NCI-H748 treated with DMSO at 0.1 percent for 48 hours (cell line): ENCODE results near the gene CRYBG1.
"Not testable (repeated sequence)": the region's sequence is repeated elsewhere in the genome, so short reads cannot be mapped to it uniquely, and the experiment has no call there.

Experiments
- DNase-seq: peaks from one replicate; lab custom pipeline; 2025; lab: John Stamatoyannopoulos, UW

Gene CRYBG1

DNA sequence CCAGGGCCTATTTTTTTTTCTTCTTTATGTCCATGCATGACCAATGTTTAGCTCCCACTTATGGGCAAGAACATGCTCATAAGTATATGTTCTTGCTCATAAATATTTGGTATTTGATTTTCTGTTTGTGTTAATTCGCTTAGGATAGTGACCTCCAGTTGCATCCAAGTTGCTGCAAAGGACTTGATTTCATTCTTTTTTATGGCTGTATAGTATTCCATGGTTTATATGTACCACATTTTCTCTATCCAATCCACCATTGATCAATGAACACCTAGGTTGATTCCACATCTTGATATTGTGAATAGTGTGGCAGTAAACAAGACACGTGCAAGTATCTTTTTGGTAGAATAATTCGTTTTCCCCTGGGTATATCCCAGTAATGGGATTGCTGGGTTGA lies 190.6 kb downstream of the CRYBG1 start:
- DNase-seq, result no peak

DNA sequence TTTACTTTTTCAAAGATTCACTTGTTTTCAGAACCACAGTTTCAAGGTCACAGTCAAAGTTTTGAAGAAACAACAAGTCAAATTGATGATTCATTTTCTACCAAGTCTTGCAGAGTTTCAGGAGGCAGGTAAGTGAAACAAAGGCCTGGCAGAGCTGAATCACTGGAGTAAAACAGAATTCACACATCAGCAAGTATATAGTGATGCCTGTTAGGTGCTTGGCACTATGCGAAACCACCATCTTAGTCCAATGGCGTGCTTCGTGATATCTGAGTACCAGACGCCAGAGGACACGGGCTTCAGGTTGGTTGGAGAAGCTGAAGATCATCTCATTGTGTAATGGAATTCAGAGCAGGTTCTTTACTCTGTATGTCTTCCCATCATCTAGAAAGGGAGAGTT lies 192.9 kb downstream of the CRYBG1 start:
- no peak for DNase-seq

DNA sequence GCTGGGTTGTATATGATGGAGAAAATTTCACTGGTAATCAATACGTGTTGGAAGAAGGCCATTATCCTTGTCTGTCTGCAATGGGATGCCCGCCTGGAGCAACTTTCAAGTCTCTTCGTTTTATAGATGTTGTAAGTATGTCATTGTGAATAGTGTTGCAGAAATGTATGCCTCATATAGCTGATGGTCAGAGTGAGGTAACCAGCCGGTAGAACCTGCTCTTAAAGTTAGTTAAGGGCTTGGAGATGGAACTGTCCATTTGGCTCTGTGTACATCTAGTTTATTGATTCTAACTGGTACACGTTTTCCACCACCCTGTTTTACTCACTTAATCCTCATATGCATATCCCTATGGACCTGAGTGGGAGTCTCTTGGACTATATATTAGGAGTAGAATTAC lies 195.2 kb downstream of the CRYBG1 start:
- DNase-seq, result no peak

DNA sequence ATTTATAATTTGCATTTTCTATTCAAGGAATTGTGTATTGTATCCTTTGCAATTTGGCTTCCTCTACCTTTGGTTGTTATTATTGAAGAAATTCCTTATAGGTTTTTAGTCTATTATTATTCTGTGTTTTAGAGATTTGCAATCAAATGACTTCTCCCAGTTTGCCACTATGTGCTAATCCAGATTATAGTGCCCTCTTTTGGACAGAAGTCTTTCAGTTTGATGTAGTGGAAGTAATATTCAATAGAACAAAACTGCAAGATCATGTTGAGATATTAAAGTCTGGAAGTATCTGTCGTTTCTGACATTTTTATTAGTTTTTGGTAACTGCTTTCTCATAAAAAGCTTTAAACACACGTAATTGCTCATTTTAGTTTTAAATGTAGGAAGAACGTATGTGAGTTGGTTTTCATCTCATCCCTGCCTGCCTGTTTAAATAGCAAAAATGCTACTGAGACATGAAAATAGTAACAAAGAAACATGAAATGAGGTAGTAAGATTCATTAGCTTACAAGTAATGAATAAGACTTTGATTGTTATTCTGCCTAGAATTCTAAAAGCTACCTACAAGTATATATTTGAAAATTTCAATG lies 195.9 kb downstream of the CRYBG1 start:
- peak; percentile 12 for DNase-seq

DNA sequence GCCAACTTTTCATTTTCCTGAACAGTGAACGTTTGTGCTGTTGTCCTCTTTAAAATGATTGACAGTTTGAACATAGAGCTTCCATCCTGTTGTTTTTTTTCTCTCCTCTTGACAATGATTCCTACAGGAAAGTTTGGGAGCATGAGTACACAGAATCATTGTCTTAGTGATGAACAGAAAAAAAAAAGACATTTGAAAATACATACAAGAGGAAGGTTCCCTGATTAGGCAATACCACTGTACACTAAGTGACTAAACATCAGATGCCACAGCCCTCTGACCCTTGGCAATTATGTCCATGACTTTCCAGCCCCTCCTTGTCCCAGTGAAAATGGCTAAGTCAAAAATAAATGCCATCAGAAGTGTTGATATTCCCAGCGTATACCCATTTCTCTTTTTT lies 197.3 kb downstream of the CRYBG1 start:
- no peak for DNase-seq

DNA sequence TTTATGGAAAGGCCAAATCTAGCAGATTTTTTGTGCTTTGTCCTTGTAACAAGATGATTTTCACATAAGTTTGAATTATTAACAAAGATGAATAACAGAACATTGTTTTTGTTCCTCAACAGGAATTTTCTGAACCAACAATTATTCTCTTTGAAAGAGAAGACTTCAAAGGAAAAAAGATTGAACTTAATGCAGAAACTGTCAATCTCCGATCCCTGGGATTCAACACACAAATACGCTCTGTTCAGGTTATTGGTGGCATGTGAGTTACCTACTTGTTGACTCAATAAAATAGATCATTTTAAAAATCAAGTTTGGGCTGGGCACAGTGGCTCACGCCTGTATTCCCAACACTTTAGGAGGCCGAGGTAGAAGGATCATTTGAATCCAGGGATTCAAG lies 197.8 kb downstream of the CRYBG1 start:
- DNase-seq, result no peak

DNA sequence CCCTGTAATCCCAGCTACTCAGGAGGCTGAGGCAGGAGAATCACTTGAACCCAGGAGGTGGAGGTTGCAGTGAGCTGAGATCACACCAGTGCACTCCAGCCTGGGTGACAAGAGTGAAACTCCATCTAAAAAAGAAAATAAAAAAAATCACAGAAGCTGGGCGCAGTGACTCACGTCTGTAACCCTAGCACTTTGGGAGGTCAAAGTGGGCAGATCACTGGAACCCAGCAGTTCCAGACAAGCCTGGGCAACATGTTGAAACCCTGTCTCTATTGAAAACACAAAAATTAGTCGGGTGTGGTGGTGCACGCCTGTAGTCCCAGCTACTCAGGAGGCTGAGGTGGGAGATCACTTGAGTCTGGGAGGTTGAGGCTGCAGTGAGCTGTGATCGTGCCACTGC lies 199.1 kb downstream of the CRYBG1 start:
- DNase-seq, result not testable (repeated sequence)

DNA sequence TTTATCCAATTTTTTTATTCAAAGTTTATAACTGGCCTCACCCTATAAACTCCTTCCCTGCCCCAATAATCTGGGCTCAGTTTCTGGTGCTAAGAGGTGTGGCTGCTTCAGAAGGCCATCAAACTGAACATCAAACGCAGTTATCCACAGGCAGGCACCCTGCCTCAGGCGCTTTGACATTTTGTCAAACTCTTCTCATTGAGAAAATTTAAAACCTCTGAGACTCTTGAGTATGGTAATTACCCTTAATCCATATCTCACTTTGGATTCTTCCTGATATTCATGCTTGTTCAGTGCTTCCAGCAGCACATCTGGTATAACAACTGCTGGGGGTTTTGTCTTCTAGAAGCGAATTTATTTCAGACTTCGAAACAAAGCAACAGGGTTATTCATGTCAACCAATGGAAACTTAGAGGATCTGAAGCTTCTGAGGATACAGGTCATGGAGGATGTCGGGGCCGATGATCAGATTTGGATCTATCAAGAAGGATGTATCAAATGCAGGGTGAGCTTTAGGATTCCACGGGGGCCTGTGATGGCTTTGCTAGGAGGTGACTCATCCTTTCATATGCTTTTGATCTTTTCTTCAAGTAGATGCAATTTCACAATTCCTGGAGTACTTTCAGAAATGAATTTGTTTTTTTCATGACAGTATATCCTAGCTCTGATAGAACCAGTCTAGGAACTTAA lies 200.6 kb downstream of the CRYBG1 start:
- no peak for DNase-seq

DNA sequence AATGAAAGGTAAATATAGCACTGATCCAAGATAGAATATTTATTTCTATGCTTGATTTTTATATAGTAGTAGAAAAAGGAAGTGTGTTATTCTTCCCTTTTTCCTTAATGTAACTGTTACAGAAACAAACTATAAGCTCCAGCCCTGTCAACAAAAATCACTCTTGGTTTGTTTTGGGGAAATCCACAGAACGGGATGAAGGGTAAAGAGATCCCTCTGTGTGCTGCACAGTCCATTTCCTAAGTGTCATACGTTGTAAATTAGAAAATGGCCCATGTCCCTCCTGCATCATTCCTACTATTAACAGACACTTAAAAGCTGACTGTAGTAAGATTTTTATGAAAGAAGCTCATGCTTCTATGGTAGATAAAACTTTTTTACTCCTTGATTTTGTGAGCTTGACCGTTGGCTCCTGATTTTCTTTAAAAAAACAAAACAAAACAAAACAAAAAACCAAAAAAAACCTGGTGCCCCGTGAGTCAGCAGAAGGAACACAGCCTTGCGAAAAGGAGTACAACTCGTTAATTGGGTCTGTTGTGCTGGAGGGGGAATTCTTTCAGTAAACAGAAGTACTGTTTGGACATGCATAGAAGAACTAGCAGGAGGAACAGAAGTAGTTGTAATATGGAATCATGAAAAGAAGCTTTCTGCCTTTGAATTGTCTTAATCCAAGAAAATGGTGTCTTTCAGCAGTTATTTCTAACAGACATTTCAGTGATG lies 201.3 kb downstream of the CRYBG1 start:
- DNase-seq, result no peak

DNA sequence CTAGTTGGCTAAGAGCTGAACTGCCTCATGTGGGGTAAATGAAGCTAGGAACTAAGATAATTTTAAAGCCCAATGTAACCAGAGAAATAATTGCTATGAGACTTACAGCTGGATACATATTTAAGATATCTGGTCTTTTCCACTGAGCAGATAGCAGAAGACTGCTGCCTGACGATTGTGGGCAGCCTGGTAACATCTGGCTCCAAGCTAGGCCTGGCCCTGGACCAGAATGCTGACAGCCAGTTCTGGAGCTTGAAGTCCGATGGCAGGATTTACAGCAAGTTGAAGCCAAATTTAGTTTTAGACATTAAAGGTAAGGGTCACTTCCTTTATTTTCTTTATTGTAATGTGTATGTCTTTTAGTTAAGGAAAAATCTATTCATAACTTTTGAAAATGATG lies 203.1 kb downstream of the CRYBG1 start:
- no peak for DNase-seq

DNA sequence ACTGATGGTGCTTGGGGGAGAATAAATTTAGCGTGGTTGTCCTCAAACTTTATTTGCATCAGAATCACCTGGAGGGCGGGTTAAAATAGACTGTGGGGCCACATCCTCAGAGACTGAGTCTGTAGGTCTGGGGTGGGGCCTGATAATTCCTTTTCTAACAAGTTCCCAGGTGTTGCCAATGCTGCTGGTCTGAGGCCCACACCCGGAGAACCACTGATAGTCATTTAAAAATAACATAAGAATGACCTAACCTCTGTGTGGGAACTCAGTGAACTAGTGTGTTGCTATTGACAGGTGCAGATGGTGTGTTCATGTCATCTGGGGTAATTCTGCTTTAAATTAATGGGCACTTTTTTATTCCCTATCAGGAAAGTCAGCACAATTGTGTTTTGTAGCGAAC lies 204.0 kb downstream of the CRYBG1 start:
- no peak for DNase-seq

DNA sequence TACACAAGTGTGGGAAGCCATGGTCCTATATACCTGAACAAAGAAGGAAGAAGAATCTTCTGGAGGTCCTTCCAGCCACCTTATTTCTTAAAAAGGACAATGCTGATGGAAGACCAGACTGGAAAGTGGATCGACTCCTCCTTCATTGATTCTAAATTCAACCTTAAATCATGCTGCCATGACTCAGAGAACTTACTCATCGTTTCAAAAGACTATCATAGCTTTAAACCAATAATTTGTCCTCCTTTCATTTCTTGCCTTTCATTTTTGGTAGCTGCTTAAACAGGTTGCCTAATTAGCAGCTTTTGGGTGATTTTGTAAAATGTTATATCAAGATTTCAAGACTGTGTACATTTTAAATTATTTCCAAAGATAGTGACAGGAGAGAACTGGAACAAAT lies 208.0 kb downstream of the CRYBG1 start:
- no peak for DNase-seq

DNA sequence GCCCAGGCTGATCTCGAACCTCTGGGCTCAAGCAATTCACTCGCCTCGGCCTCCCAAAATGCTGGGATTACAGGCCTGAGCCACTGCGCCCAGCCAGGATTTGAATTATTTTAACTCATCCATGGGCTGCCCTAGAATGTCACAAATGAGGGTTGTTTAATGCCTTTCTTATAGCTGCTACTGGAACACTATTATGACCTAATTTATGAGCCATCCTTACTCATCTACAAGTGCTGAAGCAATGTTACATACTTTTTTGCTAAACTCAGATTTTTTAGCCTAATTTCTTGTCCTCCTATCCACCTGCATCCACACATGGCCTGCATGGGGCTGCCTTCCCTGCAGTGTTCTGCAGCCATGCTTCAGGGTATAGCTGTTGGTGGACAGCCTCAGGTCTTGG lies 208.9 kb downstream of the CRYBG1 start:
- DNase-seq, result no peak

DNA sequence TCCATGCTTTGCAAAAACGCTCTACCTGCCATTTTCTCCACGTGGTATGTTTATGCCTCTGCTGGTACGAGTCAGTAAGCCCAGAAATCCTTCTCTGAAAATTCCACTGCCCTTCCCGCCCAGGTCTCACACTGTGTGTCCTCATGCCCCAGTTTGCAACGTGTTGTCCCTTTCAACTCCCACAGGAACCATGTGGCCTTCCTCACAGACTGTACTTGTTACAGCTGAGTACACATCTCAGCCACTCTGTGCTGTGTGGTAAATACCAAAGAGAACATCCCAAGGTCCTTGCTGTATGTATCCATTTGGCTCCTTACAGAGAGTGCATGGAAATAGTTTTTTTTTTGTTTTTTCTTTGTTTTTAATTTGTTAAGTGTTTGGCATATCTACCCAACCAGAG lies 211.9 kb downstream of the CRYBG1 start:
- DNase-seq, result no peak

DNA sequence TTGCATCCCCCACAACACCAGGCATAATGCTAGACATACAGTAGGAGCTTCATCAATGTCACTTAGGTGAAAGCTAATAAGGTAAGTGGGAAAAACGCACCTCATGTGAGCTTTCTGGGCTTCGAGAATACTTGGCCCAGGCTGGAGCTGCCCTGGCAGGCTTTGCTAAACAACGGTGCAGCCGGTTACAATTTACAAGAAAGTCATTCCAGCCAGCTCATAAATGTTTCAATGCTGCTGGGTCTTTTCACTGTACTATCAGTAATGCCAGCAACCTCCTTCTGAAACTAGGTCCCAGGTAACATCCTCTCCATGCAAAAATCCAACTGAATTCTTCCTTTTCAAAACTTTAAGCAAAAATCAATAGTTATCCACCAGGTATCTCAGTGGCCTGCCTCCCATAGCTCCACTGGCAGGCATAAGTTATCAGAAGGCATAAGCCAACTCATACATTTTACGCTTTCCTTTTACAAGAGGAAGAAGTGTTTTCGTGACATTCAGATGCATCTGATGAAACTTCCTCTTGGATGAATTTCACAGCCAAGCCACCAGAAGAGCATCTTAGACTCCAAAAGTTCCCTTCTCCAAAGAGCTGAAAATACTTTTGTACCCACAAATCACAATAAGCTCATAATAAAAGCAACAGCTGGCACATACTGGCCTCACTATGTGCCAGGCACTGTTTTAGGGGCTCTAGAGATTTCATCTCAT lies 212.5 kb downstream of the CRYBG1 start:
- no peak for DNase-seq

DNA sequence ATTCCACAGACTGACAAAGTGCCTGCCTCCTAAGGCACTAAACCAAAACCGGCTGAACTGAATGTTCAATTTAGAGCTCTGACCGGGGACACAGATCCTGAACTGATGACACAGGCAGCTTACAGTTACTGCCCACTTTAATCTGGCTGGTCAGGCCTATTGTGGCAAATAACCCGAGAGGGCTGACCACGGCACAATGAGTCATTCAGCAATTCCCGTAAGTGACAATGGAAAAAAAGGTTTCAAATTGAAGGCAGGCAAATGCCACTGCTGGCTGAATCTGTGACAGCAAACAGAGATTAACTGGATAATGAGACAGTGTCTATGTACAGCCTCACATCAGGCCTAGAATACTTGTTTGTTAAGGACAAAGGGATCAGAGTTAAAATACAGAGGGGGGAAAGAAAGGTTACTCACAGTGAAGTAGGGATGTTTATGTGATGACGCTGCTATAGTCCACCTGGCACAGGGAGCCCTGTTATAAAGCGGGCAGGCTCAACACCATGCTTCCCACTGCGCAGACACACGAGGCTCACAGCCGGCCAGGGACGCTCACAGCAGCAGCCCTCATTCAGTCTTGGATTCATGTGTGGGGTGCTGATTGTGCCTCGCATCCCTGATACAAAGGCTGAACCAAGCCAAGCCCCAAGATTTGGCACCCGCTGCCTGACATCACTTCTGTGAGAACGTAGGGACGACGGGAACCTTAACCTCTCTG lies 214.4 kb downstream of the CRYBG1 start:
- no peak for DNase-seq

DNA sequence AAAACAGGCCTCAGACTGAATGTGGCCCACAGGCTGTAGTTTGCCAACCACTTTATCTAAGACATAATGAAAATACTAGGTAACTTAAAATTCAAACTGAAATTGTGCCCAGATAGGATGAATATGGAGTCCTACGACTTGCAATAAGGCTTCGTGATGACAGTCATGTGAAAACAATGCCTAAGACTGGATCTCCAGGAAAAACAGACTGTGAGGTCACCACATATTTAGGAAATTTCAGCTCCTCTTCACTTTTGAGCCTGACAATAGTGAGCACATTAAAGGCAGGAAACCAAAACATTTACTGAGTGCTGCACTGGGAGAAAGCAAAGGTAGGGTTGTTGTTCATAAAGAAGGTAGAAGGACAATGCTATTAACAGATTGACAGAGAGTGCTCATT lies 218.8 kb downstream of the CRYBG1 start:
- no peak for DNase-seq

DNA sequence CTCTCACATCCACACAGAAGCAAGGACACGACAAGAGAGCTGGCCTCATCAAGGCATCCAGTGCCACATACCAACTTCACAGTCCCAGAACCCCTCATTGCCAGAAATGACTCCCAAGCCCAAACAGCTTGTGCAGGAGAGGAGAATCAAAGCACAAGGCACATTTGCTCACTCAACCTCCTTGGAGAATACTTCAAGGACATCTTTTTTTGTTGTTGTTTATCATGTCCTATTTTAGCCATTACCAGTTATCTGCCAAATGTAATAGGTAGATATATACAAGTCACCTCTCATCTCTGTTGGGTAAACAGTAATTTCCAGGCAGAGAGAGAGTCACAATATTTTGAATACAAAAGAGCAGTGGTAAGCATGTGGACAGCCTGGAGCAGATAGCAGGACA lies 221.0 kb downstream of the CRYBG1 start:
- no peak for DNase-seq

DNA sequence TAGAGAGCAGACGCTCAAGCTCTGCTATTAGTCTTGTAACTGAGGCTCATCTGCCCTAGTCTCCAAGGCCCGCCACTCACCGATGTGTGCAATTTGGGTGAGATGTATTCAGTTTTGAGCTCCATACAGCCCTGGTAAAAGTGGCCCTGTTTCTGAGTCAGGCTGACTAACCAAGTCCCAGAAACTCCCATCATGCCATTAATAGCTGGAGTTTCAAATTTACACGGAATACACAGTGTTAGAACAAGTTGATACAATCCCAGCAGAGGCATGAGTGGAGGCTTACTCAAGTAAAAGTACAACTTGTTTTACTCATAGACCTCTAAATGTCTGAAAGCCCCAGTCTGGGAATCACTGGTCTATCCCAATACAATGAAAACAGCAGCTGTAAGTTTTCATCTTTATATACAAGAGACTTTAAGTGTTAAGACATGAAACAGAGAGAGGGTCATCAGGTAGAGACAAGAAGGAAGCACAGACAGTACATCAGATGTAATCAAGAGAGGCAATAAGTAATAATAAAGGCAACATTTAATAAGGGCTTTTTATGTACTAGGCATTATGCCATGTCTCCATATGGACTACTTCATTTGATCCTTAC lies 226.4 kb downstream of the CRYBG1 start:
- DNase-seq, result no peak

DNA sequence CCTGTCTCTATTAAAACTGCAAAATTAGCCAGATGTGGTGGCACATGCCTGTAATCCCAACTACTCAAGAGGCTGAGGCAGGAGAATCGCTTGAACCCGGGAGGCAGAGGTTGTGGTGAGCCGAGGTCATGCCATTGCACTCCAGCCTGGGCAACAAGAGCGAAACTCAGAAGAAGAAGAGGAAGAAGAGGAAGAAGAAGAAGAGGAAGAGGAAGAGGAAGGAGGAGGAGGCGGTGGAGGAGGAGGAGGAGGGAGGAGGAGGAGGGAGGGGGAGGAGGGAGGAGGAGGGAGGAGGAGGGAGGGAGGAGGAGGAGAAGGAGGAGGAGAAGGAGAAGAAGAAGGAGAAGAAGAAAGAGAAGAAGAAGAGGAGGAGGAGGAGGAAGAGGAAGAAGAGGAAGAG lies 228.4 kb downstream of the CRYBG1 start:
- DNase-seq, result not testable (repeated sequence)

DNA sequence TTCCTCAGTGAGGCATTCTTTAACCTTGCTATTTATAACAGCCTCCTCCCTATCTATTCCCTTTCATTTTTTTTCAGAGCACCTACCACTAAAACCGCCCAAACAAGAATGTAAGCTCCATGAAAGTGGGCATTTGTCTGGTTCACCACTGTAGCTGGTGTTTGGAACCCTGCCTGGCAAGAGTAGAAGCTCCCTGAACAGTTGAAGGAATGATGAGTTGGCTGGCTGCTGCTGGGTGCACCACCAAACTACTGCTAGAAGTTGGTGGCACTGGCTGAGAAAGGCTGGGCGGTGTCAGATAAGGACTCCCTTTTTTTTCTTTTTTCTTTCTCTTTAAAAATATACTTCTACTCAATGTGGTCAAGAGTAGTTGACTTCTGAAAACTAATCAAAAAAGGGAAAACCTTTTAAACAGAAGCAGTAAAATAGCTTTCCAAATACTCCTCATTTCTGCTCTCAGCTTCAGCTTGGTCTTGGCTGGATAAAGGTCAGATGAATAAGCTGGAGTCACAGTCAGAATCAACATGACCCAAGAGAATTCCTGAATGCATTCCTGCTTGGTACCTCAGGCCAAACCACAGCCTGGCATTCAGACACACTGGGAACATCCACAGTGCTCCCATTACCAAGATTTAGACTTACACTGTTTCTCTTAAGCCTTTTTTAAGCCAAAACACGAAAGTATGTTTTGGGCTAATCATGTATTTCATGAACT lies 230.8 kb downstream of the CRYBG1 start:
- DNase-seq, result no peak
